Stomach (tissue), 9 donors: Measurements from ENCODE around the gene SSTR4. TPM values are rescaled to one million over a fixed set of nuclear protein-coding genes. Genes with fewer than 3 reads are reported as not detected.

Experiments used
- DNase-seq, 2 donors: peaks; one replicate each; pipeline versions ENCODE4 v3.0.0 to v3.0.0-alpha.2; 2013 to 2019
- H3K27ac ChIP-seq, 5 donors: fragments of 200-600 bp in 4 of 5; sonication (generic) in 4 of 5; one replicate each; pipeline ENCODE4 v1.5.1; 2013 to 2019; ENCODE audit warnings: mild to moderate bottlenecking in 1 of 5, moderate library complexity in 1 of 5
- H3K27me3 ChIP-seq, 3 donors: fragments of 200-600 bp; sonication (generic); one replicate each; pipeline ENCODE4 v1.5.1; 2017 to 2019; ENCODE audit warnings: mixed run types in 1 of 3
- H3K36me3 ChIP-seq, 4 donors: fragments of 200-600 bp; sonication (generic); 1 replicate in 3 of 4; 2 replicates in 1 of 4; pipeline ENCODE4 v1.5.1; 2016 to 2019
- H3K4me1 ChIP-seq, 4 donors: fragments of 200-600 bp; sonication (generic); one replicate each; pipeline ENCODE4 v1.5.1; 2016 to 2019
- H3K4me3 ChIP-seq, 4 donors: fragments of 200-600 bp; sonication (generic) in 3 of 4; one replicate each; pipeline ENCODE4 v1.5.1; 2016 to 2019; ENCODE audit warnings: mild to moderate bottlenecking in 1 of 4
- H3K9me3 ChIP-seq, 4 donors: fragments of 200-600 bp; sonication (generic); one replicate each; pipeline ENCODE4 v1.5.1; 2016 to 2019
- CTCF ChIP-seq, 7 experiments: fragments of 450-650 bp in 4 of 7; fragments of 200-600 bp in 3 of 7; sonication (generic) in 3 of 7; IDR thresholded peaks; one replicate each; pipeline ENCODE4 v1.5.1; 2016 to 2019; ENCODE audit warnings: antibody characterized with exemption in 7 of 7, control low read depth in 2 of 7, mild to moderate bottlenecking in 1 of 7
- EP300 ChIP-seq: sonication (generic); formaldehyde crosslinking; IDR thresholded peaks from one replicate; pipeline ENCODE4 v1.6.1; 2017; ENCODE audit warnings: antibody characterized with exemption
- POLR2A ChIP-seq, 4 donors: fragments of 450-650 bp; IDR thresholded peaks; one replicate each; pipeline ENCODE4 v1.6.1; 2016; ENCODE audit warnings: antibody characterized with exemption in 4 of 4, control low read depth in 2 of 4, mild to moderate bottlenecking in 1 of 4, moderate library complexity in 1 of 4
- POLR2AphosphoS5 ChIP-seq, 3 donors: sonication (generic); formaldehyde crosslinking; IDR thresholded peaks; one replicate each; pipeline ENCODE4 v1.6.1; 2016; ENCODE audit warnings: antibody characterized with exemption in 3 of 3
- WGBS, 5 donors: extraction: QIAGEN DNeasy Blood & Tissue Kit in 3 of 5; methylation state at CpG; one replicate each; pipeline versions ENCODE4 v1.1.5 to v1.1.7; 2013 to 2018; 5-methylcytosine and 5-hydroxymethylcytosine counted together
- intact Hi-C: fragments of 100-400 bp; cut with DNase I; formaldehyde crosslinking; loops from one replicate; pipeline ENCODE4 v1.15.1; 2023; ENCODE audit warnings: low total_unique reads
- polyA plus RNA-seq, 3 donors: library from polyadenylated mRNA; stranded (reverse); fragments of 200-250 nt; gene quantifications; one replicate each; pipeline ENCODE4 v1.2.3, GENCODE V29; 2013
- total RNA-seq, 5 donors: library from RNA; depleted of rRNA; stranded (reverse); fragments of >200 nt; gene quantifications; one replicate each; pipeline versions ENCODE4 v1.1.0 to v1.2.3, GENCODE V29; 2014 to 2016
- donor health status: healthy with polysubstance abuse.
- donor health status: Bipolar disorder and iron deficiency.
- donor health status: healthy.

The SSTR4 gene
- total and polyA plus RNA-seq, 8 donors: not detected

GRCh38 chr20:23028392-23028791 is 6.7 kb upstream of the SSTR4 start:
- no peak overlapping the region for H3K27ac ChIP-seq
- peaks cover 0 to 8% (median 3%) of the 10 kb centered on the region in 4 donors for H3K4me1 ChIP-seq
- no peaks in the 10 kb centered on the region for H3K36me3 ChIP-seq
- no peak overlapping the region for H3K4me3 ChIP-seq
- DNase-seq: no peak
- intact Hi-C loops: no loop called here
- 71 to 93% (median 83%) methylated on average over 3 of the region's 3 CpGs for WGBS, 5 donors
- no peaks in the 10 kb centered on the region for H3K27me3 ChIP-seq
- H3K9me3 ChIP-seq: no peaks in the 10 kb centered on the region
- TF ChIP-seq CTCF (IDR thresholded peaks at IDR 0.05): no peak
- TF ChIP-seq POLR2A (IDR thresholded peaks at IDR 0.05): no peak
- TF ChIP-seq POLR2AphosphoS5 (IDR thresholded peaks at IDR 0.05): no peak
- TF ChIP-seq EP300: no peak

- H3K27me3 ChIP-seq: peaks cover 0 to 6% (median 0%) of the 10 kb centered on the region in 3 donors
- DNase-seq: no peak
- no peaks in the 10 kb centered on the region for H3K36me3 ChIP-seq
- TF ChIP-seq POLR2A (IDR thresholded peaks at IDR 0.05) (no peak), POLR2AphosphoS5 (IDR thresholded peaks at IDR 0.05) (no peak), CTCF (IDR thresholded peaks at IDR 0.05) (no peak), EP300 (no peak)
- no peaks in the 10 kb centered on the region for H3K4me1 ChIP-seq
- 71 to 85% (median 80%) methylated on average over 4 of the region's 4 CpGs for WGBS, 5 donors
- no peaks in the 10 kb centered on the region for H3K9me3 ChIP-seq
- H3K27ac ChIP-seq: no peak overlapping the region
- intact Hi-C loops: no loop called here
- H3K4me3 ChIP-seq: no peak overlapping the region
Measured at GRCh38 chr20:23029324-23029723, 5.8 kb upstream of the SSTR4 start.

- Histone ChIP-seq H3K4me3 (no peak overlapping the region), H3K27me3 (peaks cover 0 to 26% (median 15%) of the 10 kb centered on the region in 3 donors), H3K27ac (no peak overlapping the region), H3K9me3 (no peaks in the 10 kb centered on the region), H3K4me1 (peaks cover 5 to 8% (median 8%) of the 10 kb centered on the region in 4 donors), H3K36me3 (no peaks in the 10 kb centered on the region)
- WGBS, 5 donors: 87 to 98% (median 94%) methylated on average over 6 of the region's 6 CpGs
- DNase-seq: no peak
- intact Hi-C loops: loop anchor here (10.0 kb wide), 1 partner anchor 337 kb away; no protein-coding TSS in a partner anchor
- TF ChIP-seq EP300 (no peak), CTCF (IDR thresholded peaks at IDR 0.05) (no peak), POLR2A (IDR thresholded peaks at IDR 0.05) (no peak), POLR2AphosphoS5 (IDR thresholded peaks at IDR 0.05) (no peak)
Measured at GRCh38 chr20:23031346-23031745, 3.8 kb upstream of the SSTR4 start.

- peaks cover 5 to 8% (median 8%) of the 10 kb centered on the region in 4 donors for H3K4me1 ChIP-seq
- H3K27ac ChIP-seq: no peak overlapping the region
- H3K27me3 ChIP-seq: peaks cover 0 to 33% (median 15%) of the 10 kb centered on the region in 3 donors
- intact Hi-C loops: loop anchor here (10.0 kb wide), 1 partner anchor 337 kb away; no protein-coding TSS in a partner anchor
- TF ChIP-seq POLR2AphosphoS5 (IDR thresholded peaks at IDR 0.05) (no peak), EP300 (no peak), CTCF (IDR thresholded peaks at IDR 0.05) (no peak), POLR2A (IDR thresholded peaks at IDR 0.05) (no peak)
- no peaks in the 10 kb centered on the region for H3K36me3 ChIP-seq
- WGBS, 5 donors: 78 to 90% (median 84%) methylated on average over 6 of the region's 6 CpGs
- H3K9me3 ChIP-seq: no peaks in the 10 kb centered on the region
- DNase-seq: no peak
- no peak overlapping the region for H3K4me3 ChIP-seq
Measured at GRCh38 chr20:23032056-23032749, 2.9 kb upstream of the SSTR4 start.
